Measurements from ENCODE around the gene LRRC63. TPM values are rescaled to one million over a fixed set of nuclear protein-coding genes. Genes with fewer than 3 reads are reported as not detected.
A peak's percentile ranks its signal among the peaks of the same experiment; 100 is the strongest.

Gene LRRC63
- polyA plus RNA-seq, 3 donors from 2014 or later = 0.10 to 1.1 (median 0.12) TPM

DNA sequence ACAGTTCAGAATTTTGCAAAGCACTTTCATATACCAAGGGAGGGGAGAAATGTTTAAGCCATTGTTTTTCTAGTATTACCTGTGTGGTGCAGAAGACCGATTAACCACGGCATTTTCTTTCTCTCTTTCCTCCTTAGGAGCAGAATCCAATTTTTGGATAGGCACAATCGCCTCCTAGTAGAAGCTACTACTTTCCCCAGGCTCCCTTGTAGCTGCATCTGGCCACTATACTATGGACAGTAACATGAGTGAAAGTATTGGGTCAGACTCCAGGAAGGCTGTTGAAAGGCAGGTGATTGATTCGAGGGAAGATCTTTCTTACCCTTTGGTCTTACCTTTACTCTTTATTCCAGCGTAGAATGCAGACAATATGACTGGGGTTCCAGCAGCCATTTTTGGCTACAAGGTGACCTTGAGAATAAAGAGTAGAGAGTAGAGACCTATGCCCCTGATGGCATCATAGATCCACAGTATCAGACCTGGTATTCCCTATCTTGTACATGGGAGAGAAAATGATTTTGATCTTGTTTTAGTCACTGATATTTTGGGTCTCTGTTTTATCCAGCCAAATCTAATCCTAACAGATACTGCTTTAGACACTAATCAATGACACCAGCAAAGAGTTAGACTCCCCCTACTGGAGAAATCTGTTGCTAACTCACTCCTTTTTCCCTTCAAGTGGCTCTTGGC, 77.0 kb downstream of the LRRC63 start:
- peak; percentile 51 to 62 (median 58) for DNase-seq
- Mint-ChIP-seq H3K27ac (peak overlapping the region in 2 of 6 donors; percentile 5 to 79), H3K4me1 (peaks cover 8 to 13% of the 10 kb centered on the region in 2 donors), H3K36me3 (no peaks in the 10 kb centered on the region), H3K4me3 (no peak overlapping the region), H3K9me3 (no peaks in the 10 kb centered on the region), H3K27me3 (ENCODE audit: low read depth in 3 of 3) (peaks cover 0 to 6% (median 2%) of the 10 kb centered on the region in 3 donors)

DNA sequence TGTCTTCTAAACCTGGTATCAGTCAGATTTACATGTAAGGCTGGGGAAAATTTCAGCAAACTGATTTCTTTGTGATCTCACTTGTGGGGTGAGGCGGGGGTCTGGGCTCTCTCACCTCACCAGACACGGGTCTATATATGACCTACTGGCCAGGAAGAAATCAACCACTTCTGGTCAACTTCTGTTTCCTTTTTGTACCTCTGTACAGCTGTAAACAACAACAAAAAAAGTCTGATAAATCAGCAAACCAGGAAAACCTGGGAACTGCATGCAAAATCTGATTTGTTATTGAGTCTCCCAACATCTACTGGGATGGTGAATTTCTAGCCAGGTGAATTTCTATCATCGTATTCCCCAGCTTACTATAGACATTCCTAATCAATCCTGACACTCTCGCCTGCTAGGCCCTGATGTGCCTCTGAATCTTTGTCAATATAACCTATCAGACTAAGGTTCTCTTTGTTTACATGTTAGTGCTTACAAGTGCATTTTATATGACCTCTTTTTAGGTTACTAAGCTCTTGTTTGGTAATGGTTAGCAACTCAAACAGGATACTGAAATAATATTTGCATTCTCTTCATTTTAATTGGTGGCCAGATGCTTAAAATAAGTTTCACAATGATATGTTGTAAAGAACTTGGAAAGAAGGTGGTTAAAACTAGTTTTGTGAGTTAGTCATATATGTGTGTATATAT, 77.7 kb downstream of the LRRC63 start:
- Mint-ChIP-seq H3K9me3 (no peaks in the 10 kb centered on the region), H3K27me3 (ENCODE audit: low read depth in 3 of 3) (peaks cover 0 to 8% (median 2%) of the 10 kb centered on the region in 3 donors), H3K27ac (peak overlapping the region in 2 of 6 donors; percentile 5 to 79), H3K4me1 (peaks cover 11 to 14% of the 10 kb centered on the region in 2 donors), H3K4me3 (no peak overlapping the region), H3K36me3 (no peaks in the 10 kb centered on the region)
- no peak for DNase-seq

DNA sequence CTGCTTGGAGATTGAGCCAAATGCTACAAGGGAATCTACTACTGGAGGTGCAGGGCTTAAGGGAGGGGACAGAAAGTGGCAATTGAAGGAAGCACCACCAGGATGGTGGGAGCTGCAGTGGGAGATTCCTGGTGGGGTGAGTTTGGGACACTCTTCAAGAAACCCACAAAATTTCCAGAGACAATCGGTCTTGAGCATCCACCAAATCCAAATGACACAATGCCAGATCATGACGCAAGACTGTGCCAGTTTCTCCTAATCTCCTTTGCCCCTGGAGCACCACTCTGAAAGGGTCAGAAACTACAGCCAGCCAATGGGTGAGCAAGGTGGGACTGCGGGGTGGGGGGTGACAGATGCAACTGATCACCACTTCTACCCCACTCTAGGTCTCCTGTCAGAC, 78.7 kb downstream of the LRRC63 start:
- no peak for DNase-seq
- H3K9me3 Mint-ChIP-seq = no peaks in the 10 kb centered on the region
- peak overlapping the region in 3 of 6 donors; percentile 31 to 79 (median 47) for H3K27ac Mint-ChIP-seq
- H3K4me3 Mint-ChIP-seq = no peak overlapping the region
- H3K4me1 Mint-ChIP-seq = peaks cover 15 to 19% of the 10 kb centered on the region in 2 donors
- no peaks in the 10 kb centered on the region for H3K36me3 Mint-ChIP-seq
- peaks cover 3 to 6% (median 5%) of the 10 kb centered on the region in 3 donors for H3K27me3 Mint-ChIP-seq (ENCODE audit: low read depth in 3 of 3)

DNA sequence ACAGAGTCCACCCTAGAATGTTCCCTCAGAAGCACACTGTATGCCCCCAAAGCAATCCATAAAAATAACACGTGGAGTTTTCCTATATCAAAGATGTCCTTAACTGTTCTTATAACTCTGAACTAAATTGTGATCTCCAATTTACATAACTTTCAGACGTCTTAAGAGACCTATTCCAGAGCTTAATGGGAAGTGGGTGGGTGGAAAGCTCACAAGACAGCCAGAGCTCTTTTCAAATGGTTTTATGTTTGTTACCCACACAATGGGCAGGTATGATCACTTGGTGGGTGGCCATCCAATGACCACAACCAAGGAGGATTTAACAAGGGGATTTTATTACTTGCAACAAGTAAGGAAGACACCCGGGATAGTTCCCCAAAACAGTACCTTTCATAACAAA, 81.7 kb downstream of the LRRC63 start:
- DNase-seq = no peak
- H3K4me1 Mint-ChIP-seq = peaks cover 45 to 49% of the 10 kb centered on the region in 2 donors
- H3K27ac Mint-ChIP-seq = peak overlapping the region in 5 of 6 donors; percentile 47 to 90 (median 65)
- peaks cover 10 to 17% (median 13%) of the 10 kb centered on the region in 3 donors for H3K27me3 Mint-ChIP-seq (ENCODE audit: low read depth in 3 of 3)
- no peaks in the 10 kb centered on the region for H3K9me3 Mint-ChIP-seq
- H3K36me3 Mint-ChIP-seq = no peaks in the 10 kb centered on the region
- H3K4me3 Mint-ChIP-seq = peak overlapping the region in 1 of 5 donors; percentile 38

DNA sequence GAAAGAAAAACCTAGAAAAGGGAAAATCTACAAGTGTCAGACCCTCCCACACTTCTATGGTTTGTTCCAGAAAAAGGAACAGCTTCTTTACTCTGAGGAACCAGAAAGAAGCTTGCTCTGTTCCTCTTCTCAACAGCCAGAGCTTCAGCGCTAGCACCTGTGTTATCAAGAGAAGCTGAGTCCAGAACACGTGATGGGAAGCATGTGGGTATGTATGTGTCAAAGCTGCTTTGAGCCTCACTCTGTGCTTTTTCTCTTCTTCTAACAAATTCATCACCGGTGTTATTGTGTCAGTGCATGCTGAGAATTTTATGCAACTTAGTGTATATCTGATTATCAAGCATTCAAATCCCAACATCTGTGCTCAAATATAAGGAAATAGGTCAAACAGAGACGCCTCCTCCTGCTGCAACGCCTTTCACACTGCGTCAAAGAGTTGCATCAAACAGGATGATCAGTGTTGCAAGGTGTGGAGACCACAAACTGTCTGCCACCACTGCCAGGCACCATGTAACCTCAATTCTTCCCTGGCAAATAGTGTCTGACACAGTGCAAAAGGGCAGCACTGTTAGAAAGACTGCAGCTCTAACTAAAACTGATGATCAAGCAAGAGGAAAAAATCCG, 83.9 kb downstream of the LRRC63 start:
- Mint-ChIP-seq H3K9me3 (peaks cover 0 to 2% (median 0%) of the 10 kb centered on the region in 6 donors), H3K27me3 (ENCODE audit: low read depth in 3 of 3) (peaks cover 8 to 16% (median 13%) of the 10 kb centered on the region in 3 donors), H3K27ac (peak overlapping the region; percentile 90 to 99 (median 96)), H3K4me1 (peaks cover 49 to 50% of the 10 kb centered on the region in 2 donors), H3K36me3 (peaks cover 0 to 3% (median 0%) of the 10 kb centered on the region in 3 donors), H3K4me3 (peak overlapping the region; percentile 64 to 86 (median 77))
- DNase-seq = peak; percentile 89 to 92 (median 91)

DNA sequence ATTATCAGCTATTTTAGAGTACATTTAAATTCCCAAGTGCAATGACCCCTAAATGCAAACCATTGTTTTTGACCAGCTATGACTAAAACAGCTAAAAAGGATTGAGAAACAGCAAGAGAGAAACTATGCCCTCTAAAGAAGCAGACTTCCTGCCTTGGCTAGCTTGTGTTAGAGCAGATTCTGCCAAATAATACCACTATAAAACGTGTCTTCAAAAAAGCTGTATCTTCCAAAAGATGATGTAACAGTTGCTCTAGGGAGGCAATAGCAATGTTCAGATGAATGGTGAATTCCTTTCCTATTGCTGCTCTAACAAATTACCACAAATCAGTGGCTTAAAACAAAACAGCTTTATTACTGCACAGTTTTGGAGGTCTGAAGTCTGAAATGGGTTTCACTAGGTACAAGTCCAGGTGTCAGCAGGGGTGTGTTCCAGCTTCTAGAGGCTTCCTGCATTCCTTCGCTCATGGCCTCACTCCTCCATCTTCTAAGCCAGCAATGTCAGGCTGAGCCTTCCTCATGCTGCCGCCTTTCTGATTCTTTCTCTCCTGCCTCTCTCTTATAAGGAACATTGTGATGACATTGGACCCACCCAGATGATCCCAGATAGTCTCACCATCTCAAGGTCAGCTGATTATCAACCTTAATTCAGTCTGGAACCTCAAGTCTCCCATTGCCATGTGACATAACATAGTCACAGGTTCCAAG, 84.5 kb downstream of the LRRC63 start:
- Mint-ChIP-seq H3K27ac (peak overlapping the region; percentile 90 to 99 (median 96)), H3K4me3 (peak overlapping the region; percentile 64 to 86 (median 77)), H3K4me1 (peaks cover 49 to 50% of the 10 kb centered on the region in 2 donors), H3K9me3 (peaks cover 0 to 2% (median 0%) of the 10 kb centered on the region in 6 donors), H3K27me3 (ENCODE audit: low read depth in 3 of 3) (peaks cover 8 to 16% (median 13%) of the 10 kb centered on the region in 3 donors), H3K36me3 (peaks cover 0 to 3% (median 0%) of the 10 kb centered on the region in 3 donors)
- DNase-seq = no peak

DNA sequence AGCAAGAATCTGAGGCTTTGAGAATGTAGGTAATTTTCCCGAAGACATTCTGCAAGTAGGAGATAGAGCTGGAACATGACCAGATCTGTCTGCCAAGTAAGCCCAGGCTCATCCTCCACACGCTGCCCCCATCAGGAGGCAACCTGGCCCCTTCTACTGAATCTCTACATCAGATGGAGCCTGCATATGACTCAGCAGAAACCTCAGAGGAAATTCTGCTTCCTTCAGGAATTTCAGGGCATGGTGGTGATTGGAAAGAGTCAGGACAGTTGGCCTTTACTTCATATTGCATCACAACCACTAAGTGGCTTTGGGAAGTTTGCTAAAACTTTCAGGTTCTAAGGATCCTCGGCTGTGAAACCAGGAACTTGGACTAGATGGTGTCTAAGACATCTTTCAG, 85.2 kb downstream of the LRRC63 start:
- peaks cover 0 to 3% (median 0%) of the 10 kb centered on the region in 3 donors for H3K36me3 Mint-ChIP-seq
- peak overlapping the region in 4 of 5 donors; percentile 64 to 86 (median 76) for H3K4me3 Mint-ChIP-seq
- H3K27me3 Mint-ChIP-seq (ENCODE audit: low read depth in 3 of 3) = peaks cover 8 to 16% (median 13%) of the 10 kb centered on the region in 3 donors
- H3K4me1 Mint-ChIP-seq = peaks cover 49 to 50% of the 10 kb centered on the region in 2 donors
- peaks cover 0 to 2% (median 0%) of the 10 kb centered on the region in 6 donors for H3K9me3 Mint-ChIP-seq
- H3K27ac Mint-ChIP-seq = peak overlapping the region; percentile 90 to 99 (median 96)
- DNase-seq = no peak

DNA sequence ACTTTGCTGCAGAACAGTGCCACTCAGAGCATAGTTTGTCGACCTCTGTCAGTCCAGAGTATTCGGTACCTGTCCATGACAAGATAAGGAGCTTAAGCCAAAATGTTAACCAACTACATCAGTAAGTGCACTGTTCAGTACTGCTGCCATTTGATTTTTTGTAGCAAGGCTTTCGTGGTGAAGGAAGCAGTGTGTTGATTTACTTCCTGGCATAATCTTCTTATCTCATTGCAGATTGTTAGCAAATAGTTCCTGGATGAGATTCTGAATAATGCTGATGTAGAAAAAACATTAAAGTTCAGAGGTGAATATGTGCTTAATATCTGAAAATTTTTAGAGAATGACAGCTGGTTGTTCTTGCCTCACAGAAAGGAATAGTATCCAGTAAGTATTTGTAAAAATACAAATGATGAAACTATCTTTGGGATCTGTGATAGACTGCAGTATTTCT, 85.7 kb downstream of the LRRC63 start:
- H3K27ac Mint-ChIP-seq = peak overlapping the region; percentile 29 to 99 (median 96)
- H3K36me3 Mint-ChIP-seq = peaks cover 0 to 3% (median 0%) of the 10 kb centered on the region in 3 donors
- H3K4me3 Mint-ChIP-seq = peak overlapping the region in 4 of 5 donors; percentile 6 to 86 (median 52)
- H3K9me3 Mint-ChIP-seq = peaks cover 0 to 2% (median 0%) of the 10 kb centered on the region in 6 donors
- peaks cover 8 to 17% (median 13%) of the 10 kb centered on the region in 3 donors for H3K27me3 Mint-ChIP-seq (ENCODE audit: low read depth in 3 of 3)
- peaks cover 49 to 50% of the 10 kb centered on the region in 2 donors for H3K4me1 Mint-ChIP-seq
- DNase-seq = no peak

DNA sequence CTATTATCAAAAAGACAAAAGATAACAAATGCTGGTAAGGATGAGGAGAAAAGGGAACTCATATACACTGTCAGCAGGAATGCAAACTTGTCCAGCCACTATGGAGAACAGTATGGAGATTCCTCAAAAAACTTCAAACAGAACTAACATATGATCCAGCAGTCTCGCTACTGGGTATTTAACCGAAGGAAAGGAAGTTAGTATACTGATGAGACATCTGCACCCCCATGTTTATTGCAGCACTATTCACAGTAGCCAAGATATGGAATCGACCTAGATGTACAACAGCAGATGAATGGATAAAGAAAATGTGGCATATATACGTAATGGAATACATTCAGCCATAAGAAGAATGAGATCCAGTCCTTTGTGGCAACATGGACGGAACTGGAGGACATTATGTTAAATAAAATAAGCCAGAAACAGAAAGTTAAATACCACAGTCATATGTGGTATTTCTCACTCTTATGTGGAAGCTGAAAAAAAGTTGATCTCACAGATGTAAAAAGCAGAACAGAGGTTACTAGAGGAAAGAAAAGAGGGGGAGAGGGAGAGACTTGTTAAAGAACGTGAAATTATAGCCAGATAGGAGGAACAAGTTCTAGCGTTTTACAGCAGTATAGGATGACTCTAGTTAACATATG, 92.1 kb downstream of the LRRC63 start:
- Mint-ChIP-seq H3K36me3 (peaks cover 0 to 3% (median 0%) of the 10 kb centered on the region in 3 donors), H3K4me1 (peaks cover 28 to 30% of the 10 kb centered on the region in 2 donors), H3K27me3 (ENCODE audit: low read depth in 3 of 3) (peaks cover 2 to 6% (median 5%) of the 10 kb centered on the region in 3 donors), H3K4me3 (peak overlapping the region; percentile 48 to 80 (median 76)), H3K9me3 (peaks cover 0 to 2% (median 0%) of the 10 kb centered on the region in 6 donors), H3K27ac (peak overlapping the region; percentile 81 to 88 (median 82))
- DNase-seq = peak; percentile 67 to 72 (median 68)

DNA sequence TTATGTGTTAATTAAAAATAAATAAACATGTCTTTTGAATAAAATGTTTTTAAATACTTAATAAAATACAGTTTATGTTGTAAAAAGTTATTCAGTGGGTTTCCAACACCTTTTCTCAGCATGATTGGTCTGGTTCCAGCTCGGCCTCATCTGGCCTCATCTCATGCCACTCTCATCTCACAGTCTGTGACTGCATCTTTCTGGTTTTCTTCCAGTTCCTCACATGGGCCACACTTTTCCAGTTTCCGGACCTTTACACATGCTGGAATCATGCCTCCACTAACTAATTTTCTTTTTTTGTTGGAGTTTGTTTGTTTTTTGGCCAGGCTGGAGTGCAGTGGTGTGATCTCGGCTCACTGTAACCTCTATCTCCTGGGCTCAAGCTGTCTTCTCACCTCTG, 92.8 kb downstream of the LRRC63 start:
- peak overlapping the region; percentile 40 to 80 (median 65) for H3K4me3 Mint-ChIP-seq
- peak overlapping the region; percentile 79 to 91 (median 86) for H3K27ac Mint-ChIP-seq
- H3K4me1 Mint-ChIP-seq = peaks cover 23 to 26% of the 10 kb centered on the region in 2 donors
- H3K27me3 Mint-ChIP-seq (ENCODE audit: low read depth in 3 of 3) = peaks cover 2 to 8% (median 5%) of the 10 kb centered on the region in 3 donors
- peaks cover 0 to 3% (median 0%) of the 10 kb centered on the region in 3 donors for H3K36me3 Mint-ChIP-seq
- peaks cover 0 to 2% (median 0%) of the 10 kb centered on the region in 6 donors for H3K9me3 Mint-ChIP-seq
- no peak for DNase-seq

DNA sequence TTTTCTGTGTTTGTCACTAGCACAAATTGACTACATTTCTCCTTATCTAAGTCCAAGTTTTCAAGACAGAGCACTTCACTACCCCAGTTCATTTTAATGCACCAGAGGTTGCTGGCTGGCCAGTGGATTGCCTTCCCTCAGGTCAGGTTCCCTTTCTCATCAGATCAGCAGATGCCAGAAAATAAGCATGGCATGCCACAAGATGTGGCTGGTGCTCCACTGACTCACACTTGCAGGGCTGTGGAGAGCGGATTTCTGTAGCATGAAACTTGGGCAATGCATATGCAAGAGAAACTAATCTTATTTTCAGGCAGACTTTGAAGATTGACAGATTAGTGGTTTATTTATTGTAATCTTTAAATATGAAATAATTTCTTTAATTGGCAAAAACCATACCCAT, 95.8 kb downstream of the LRRC63 start:
- Mint-ChIP-seq H3K4me1 (peaks cover 32 to 35% of the 10 kb centered on the region in 2 donors), H3K9me3 (no peaks in the 10 kb centered on the region), H3K4me3 (no peak overlapping the region), H3K27me3 (ENCODE audit: low read depth in 3 of 3) (peaks cover 2 to 8% (median 5%) of the 10 kb centered on the region in 3 donors), H3K27ac (peak overlapping the region in 2 of 6 donors; percentile 8 to 13), H3K36me3 (peaks cover 0 to 3% (median 0%) of the 10 kb centered on the region in 3 donors)
- DNase-seq = no peak

DNA sequence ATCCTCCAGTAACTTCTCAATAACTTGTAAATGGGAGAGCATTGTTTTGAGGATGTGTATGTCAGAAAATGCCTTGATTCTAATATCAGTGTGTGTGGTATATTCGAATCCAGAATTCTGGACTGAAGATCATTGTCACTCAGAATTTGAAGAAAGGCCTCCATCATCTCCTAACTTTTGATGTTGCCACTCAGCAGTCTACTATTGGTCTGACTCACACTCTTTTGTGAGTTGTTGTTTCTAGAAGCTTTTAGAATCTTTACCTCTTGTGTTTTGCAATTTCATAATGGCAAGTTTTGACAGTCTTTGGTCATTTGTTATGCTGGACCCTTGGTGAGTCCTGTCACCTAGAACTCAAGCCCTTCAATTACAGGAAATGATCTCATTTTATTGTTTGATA, 98.3 kb downstream of the LRRC63 start:
- no peak for DNase-seq
- Mint-ChIP-seq H3K27me3 (ENCODE audit: low read depth in 3 of 3) (peaks cover 0 to 3% (median 3%) of the 10 kb centered on the region in 3 donors), H3K4me1 (peaks cover 30 to 35% of the 10 kb centered on the region in 2 donors), H3K9me3 (no peaks in the 10 kb centered on the region), H3K36me3 (peaks cover 0 to 4% (median 3%) of the 10 kb centered on the region in 3 donors), H3K4me3 (no peak overlapping the region), H3K27ac (peak overlapping the region in 1 of 6 donors; percentile 6)

Data from immature natural killer cell (primary cell).